ENCODE measurements around the gene CDKN2B.

DNA sequence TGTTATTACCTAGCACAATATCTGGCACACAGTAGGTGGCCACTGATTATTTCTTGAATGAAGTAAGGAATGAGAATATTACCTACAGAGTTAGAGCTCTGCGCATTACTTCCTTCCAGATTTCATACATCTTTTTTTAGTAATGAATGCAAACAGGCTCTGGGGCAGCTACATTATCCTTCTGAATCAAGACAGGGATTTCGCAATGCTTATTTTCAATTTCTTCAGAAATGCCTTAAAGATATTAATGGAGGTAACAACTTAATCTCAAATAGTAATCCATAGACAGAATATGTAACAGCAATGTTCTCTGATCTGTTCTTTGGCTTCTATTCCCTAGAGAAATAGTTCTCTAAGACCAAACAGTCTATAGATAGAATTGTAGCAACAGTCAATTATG, 47.5 kb downstream of the CDKN2B start:
- TF ChIP-seq, protein P1, sequence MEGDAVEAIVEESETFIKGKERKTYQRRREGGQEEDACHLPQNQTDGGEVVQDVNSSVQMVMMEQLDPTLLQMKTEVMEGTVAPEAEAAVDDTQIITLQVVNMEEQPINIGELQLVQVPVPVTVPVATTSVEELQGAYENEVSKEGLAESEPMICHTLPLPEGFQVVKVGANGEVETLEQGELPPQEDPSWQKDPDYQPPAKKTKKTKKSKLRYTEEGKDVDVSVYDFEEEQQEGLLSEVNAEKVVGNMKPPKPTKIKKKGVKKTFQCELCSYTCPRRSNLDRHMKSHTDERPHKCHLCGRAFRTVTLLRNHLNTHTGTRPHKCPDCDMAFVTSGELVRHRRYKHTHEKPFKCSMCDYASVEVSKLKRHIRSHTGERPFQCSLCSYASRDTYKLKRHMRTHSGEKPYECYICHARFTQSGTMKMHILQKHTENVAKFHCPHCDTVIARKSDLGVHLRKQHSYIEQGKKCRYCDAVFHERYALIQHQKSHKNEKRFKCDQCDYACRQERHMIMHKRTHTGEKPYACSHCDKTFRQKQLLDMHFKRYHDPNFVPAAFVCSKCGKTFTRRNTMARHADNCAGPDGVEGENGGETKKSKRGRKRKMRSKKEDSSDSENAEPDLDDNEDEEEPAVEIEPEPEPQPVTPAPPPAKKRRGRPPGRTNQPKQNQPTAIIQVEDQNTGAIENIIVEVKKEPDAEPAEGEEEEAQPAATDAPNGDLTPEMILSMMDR (IDR thresholded peaks at IDR 0.05) = no peak
- no peak for TF ChIP-seq POLR2A (IDR thresholded peaks at IDR 0.05)

All from breast epithelium (tissue), 3 donors.